HG03521 (cell line): ENCODE data around the gene CENPQ.
"Not testable (repeated sequence)": the region's sequence is repeated elsewhere in the genome, so short reads cannot be mapped to it uniquely, and the experiment has no call there.

Source experiments
- ATAC-seq: cut with Tn5 transposase; IDR thresholded peaks from one replicate; pipeline ENCODE4 v1.9.1; 2021; ENCODE audit warnings: mild to moderate bottlenecking, moderate library complexity; ENCODE audit not compliant: unreplicated experiment

CENPQ gene, protein sequence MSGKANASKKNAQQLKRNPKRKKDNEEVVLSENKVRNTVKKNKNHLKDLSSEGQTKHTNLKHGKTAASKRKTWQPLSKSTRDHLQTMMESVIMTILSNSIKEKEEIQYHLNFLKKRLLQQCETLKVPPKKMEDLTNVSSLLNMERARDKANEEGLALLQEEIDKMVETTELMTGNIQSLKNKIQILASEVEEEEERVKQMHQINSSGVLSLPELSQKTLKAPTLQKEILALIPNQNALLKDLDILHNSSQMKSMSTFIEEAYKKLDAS

DNA sequence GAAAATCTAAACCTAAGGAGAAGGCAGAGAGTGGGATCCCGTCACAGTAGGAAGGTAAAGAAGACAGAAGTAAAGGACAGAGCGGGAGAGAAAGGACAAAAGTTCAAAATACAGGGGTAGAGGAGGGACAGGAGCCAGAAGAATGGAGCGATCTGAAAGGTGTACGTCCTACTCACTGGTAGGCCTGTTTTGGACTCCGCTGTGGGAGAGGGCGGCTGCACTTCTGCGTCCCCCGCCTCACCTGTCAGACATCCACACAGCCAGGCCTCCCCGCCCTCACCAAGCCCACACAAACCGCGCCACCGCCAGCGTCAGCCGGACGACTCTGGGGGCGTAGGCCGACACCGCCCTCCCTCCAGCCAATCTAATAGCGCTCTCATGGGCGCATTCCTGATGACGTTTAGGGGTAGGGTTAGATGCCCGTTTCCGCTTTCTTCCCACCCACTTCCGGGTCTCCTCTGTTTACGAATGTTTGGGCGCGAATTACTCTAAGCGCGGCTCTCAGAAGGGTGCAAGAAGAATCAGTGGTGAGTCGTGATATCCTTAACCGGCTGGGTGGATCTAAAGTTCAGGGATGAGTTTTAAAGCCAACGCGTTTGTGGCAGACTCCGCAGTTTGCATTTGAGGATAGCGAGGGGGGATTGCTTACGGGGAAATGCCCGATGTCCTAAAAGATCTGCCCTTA, at the start of gene CENPQ, which contains the start of gene MMUT:
TSS of gene CENPQ (plus strand) at position 444 of the 685 bp plus-strand sequence. CDS start 6,807 bp downstream, outside the sequence.
TSS of gene MMUT (minus strand) at position 327 of the 685 bp plus-strand sequence. CDS start 3,787 bp downstream, outside the sequence.
- peak; percentile 99 for ATAC-seq

DNA sequence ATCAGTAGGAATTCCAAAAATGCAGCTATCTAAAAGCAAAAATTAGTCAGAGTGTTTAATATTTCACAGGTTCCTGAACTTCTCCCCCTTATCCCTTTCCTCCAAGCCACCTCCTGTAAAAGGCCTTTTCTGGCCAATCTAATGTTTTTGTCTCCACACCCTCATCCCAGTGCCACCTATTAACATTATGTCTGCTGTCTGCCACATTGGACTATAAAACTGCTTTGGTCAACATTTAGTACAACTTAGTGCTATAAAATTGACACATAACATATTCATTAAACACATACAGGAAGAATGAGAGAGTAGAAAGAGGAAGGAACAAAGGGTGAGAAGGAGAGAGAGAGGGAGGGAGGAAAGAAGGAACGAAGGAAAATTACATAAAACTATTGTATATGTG, 47.8 kb upstream of the CENPQ start:
- no peak for ATAC-seq

DNA sequence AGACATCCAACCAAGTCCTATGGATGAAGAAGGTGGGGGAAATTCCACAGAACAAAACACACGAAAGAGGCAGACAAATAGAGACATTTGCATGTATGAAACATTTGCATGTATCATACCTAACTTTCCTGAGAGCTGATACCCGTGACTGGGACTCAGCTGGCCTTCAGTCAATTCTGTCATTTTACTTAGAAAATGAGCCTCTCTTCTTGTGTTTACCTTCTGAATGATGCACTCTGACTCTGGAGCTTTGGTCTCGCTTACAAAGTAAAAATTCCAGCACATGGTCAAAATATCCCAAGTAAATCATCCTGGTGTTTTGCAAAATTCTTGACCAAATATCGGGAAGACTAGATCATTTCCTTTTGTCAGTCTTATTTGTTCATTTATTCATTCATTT, 47.0 kb upstream of the CENPQ start:
- no peak for ATAC-seq

DNA sequence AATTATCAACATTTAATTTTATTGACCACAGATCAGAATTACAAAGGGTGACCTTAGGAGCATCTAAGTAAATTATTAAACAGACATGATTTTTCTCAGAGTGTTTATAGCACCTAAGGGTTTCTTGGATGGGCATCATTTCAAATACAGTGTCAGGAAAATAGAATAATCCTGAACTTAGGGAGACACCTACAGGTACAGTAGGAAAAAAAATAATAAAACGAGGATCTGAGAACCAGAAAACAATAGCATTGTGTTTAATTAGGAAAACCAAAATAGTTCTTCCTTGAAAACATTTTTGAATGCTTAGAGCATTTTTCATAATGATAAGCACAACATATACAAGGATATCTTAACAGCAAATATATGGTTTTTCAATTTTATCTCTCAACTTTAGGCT, 39.4 kb upstream of the CENPQ start:
- ATAC-seq: no peak

DNA sequence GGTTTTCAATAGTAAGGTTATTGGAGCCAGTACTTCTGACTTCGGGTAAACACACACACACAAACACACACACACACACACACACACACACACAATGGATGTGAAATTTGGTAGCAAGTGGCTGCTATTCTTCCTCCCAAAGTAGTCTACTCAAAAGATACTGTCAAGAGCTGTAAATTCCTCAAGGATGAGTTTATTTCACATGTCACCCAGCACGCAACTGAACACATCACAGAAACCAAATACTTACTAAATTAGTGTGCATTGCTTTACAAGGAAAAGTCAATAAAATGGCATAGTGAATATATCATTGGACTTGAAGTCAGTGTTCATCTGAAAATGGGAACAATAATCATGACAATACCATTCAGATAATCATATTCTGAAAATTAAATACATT, 33.0 kb upstream of the CENPQ start:
- ATAC-seq: no peak

DNA sequence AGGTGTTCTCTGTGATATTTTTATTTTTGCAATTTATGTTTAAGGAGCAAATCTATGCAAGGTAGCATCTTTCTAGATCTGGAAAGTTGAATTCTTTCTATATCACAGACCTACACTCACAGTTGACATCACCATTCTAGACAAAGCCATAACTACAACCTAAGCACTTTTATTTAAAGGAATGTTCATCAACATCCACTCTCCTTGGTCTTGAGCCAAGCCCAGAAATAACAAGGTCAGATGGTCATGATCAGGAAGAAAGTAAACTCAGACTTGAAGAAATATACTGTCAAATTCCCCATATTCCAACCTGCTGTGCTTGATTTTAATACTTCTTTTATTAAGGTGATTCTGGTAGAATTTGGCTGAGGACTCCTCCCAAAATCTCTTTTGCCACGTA, 32.3 kb upstream of the CENPQ start:
- no peak for ATAC-seq

DNA sequence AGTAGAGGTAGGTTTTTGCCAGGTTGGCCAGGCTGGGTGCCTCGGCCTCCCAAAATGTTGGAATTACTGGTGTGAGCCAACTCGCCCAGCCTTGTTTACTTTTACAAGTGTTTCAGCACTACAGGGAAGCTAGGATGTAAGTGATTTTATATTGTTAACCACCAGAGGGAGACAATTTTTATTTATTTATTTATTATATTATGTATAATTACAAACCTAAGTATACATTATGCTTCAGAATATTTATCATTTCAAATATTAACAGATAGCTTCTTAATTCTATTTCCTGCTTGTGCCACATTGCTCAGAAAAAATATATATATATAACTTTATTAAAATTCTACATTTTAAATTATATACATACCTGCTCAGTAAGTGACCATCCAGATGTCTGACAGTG, 9.9 kb upstream of the CENPQ start:
- no peak for ATAC-seq

DNA sequence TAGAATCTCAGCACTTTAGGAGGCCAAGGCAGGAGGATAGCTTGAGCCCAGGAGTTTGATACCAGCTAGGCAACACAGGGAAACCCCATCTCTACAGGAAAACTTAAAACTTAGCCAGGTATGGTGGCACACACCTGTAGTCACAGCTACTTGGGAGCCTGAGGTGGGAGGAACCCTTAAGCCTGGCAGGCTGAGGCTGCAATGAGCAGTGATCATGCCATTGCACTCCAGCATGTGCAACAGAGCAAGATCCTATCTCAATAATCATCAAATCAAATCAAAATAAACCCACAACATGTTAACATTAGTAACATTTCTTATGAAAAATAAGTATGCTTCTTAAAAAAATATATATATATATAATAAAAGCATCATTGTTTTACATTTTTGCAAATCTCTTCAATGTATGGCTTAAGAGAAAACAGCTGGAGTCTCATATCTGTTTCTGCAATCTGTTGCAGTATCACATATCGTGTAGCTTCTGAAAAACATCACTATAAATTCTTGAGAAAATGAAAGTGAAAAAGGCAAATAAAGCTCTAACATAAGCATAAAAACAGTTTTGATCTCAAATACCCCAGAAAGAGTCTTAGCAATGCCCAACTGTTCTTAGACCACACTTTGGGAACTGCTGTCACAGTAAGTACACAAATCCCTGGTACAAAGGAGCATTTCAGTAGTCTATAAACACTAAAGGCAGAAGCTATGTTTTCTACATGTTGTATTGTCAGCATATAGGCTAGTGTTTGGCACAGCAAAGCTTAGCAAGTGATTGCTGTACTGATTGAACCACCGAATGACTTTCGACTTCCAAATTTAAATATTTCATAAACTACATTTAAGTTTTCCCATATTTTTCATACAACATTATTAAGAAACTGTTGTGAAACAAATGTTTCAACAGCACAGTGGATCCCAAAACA, 8.1 kb upstream of the CENPQ start:
- ATAC-seq: peak; percentile 63

DNA sequence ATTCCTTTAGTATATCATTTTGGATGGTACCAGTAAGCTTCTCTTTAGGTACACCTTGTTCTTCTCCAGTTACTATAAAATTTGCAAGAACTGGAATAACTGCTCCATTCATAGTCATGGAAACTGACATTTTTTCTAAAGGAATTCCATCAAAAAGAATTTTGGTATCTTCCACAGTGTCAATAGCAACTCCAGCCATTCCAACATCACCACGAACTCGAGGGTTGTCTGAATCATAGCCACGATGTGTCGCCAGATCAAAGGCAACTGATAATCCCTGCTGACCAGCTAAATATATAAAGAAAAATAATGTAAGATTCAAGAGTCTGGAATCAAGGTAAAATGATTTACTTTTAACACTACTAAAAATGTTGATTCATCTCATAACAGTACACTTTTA, 5.4 kb upstream of the CENPQ start:
- no peak for ATAC-seq

DNA sequence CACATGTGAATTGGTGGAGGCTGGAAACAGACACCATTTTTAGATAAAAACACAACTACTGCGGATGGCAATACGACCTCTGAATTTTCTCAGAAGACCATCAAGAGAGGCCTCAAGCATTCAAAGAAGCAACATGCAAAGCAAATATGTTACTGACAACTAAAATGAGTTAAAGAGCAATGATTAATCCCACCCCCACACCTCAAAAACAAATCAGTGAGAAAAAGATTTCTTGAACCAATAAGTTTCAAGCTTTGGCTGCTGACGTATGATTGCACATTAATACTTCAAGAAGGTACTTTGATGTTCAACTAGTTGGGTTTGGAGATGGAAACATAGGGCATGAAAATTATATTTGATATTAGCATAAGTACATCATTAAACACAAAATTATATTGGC, 1.1 kb upstream of the CENPQ start:
- no peak for ATAC-seq

DNA sequence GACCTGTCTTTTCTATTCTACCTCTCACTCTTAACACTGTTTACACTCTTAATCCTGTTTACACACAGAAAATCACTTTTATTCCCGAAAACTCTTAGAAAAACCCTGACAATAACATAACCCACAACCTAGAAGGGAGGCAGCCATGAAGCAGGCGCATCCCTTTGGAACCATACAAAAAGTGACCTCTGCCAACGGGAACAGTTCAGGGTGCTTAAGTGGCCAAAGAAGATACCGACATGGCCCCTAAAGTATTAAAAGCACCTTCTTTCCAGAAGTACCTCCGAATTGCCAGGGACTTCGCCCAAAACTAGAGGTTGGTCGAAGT, 607 bp upstream of the CENPQ start:
- ATAC-seq: peak; percentile 5

DNA sequence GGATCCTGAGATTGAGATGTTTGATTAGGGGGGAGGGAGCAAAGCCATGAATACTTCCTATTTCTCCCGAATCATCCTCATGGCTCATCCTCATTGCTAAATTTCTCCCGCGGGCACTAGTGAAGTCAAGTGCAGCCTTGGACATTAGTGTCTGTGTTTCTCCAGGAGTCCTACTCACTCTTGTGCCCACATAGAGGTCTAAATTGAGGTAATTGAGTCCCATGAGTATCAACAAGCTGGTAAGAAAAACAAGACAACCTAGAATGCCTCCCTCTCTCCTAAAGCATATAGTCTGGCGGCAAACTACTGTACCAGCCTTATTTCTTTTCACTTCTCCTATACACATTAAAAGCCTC, 420 bp downstream of the CENPQ start:
- ATAC-seq: peak; percentile 1

DNA sequence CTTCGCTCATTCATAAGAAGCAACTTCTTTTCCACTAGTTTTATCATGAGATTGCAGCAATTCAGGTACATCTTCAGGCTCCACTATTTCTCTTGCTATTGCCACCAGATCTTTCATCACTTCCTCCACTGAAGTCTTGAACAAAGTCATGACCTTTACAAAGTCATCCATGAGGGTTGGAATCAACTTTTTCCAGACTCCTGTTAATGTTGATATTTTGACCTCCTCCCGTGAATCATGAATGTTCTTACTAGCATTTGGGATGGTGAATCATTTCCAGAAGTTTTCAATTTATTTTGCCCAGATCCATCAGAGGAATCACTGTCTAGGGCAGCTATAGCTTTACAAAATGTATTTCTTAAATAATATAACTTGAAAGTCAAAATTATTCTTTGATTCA, 1.5 kb downstream of the CENPQ start:
- no peak for ATAC-seq

DNA sequence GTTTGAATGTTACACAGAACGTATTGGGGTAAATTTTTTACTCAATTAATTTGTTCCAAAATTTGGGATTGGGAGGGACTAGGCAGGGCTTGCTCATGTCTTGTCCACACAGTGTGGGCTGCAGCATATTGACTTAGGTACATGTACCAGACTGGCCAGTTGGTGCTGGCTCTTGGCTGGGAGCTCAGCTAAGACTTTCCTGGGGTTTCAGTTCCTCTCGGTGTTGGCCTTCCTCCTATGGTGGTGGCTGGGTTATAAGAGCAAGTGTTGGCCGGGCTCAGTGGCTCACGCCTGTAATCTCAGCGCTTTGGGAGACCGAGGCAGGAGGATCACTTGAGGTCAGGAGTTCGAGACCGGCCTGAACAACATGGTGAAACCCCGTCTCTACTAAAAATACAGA, 4.9 kb downstream of the CENPQ start:
- ATAC-seq: no peak

DNA sequence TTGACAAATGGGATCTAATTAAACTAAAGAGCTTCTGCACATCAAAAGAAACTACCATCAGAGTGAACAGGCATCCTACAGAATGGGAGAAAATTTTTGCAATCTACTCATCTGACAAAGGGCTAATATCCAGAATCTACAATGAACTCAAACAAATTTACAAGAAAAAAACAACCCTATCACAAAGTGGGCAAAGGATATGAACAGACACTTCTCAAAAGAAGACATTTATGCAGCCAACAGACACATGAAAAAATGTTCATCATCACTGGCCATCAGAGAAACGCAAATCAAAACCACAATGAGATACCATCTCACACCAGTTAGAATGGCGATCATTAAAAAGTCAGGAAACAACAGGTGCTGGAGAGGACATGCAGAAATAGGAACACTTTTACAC, 13.4 kb downstream of the CENPQ start:
- not testable (repeated sequence) for ATAC-seq

DNA sequence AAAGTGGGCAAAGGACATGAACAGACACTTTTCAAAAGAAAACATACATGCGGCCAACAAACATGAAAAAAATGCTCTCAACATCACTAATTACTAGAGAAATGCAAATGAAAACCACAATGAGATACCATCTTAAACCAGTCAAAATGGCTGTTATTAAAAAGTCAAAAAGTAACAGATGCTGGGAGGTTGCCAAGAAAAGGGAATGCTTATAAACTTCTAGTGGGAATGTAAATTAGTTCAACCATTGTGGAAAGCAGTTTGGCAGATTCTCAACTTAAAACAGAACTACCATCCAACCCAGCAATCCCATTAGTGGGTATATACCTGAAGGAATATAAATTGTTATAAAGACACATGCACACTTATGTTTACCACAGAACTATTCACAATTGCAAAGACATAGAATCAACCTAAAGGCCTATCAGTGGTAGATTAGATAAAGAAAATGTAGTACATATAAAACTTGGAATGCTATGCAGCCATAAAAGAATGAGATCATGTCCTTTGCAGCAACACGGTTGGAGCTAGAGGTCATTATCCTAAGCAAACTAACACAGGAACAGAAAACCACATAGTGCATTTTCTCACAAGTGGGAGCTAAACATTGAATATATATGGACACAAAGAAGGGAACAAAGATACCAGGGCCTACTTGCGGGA, 16.3 kb downstream of the CENPQ start:
- ATAC-seq: no peak

DNA sequence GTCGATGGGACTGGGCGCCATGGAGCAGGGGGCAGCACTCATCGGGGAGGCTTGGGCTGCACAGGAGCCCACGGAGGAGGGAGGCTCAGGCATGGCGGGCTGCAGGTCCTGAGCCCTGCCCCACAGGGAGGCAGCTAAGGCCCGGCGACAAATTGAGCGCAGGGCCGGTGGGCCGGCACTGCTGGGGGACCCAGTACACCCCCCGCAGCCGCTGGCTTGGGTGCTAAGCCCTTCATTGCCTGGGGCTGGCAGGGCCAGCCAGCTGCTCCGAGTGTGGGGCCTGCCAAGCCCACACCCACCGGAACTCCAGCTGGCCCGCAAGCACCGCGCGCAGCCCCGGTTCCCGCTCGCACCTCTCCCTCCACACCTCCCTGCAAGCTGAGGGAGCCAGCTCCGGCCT, 18.7 kb downstream of the CENPQ start:
- ATAC-seq: not testable (repeated sequence)

DNA sequence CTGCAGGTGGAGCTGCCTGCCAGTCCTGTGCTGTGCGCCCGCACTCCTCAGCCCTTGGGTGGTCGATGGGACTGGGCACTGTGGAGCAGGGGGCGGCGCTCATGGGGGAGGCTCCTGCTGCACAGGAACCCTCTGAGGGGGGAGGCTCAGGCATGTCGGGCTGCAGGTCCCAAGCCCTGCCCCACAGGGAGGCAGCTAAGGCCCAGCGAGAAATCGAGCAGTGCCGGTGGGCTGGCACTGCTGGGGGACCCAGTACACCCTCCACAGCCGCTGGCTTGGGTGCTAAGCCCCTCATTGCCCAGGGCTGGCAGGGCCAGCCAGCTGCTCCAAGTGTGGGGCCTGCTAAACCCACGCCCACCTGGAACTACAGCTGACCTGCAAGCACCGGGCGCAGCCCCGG, 20.2 kb downstream of the CENPQ start:
- ATAC-seq: not testable (repeated sequence)

DNA sequence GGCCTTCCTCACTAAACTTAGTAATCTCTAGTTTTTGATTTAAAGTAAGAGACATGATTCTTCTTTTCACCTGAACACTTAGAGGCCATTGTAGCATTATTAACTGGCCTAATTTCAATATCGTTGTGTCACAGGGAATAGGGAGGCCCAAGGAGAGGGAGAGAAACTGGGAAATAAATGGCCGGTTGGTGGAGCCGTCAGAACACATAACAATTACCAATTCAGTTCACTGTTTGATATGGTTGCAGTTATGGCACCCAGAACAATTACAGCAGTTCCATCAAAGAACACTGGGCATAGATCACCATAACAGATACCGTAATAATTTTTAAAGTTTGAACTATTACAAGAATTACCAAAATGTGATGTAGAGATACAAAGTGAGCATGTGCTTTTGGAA, 27.5 kb downstream of the CENPQ start:
- no peak for ATAC-seq

DNA sequence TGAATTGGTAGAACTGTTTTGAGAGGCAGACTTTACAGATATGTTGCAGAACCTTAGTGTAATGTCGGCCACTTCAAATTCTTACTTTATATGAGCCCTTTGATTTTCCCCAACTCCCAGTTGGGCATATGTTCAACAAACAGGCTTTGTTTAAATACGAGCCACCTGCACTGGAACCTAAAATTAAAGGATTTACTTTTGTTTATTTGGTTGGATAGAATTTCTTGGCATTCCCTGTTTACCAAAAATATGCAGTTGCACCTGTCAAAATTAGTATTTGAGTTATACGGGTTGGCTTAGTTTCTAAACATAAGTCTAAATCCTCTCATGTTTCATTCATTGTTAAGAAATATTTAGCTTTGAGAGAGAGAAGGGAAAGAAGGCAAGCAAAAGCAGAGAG, 34.1 kb downstream of the CENPQ start:
- ATAC-seq: no peak

DNA sequence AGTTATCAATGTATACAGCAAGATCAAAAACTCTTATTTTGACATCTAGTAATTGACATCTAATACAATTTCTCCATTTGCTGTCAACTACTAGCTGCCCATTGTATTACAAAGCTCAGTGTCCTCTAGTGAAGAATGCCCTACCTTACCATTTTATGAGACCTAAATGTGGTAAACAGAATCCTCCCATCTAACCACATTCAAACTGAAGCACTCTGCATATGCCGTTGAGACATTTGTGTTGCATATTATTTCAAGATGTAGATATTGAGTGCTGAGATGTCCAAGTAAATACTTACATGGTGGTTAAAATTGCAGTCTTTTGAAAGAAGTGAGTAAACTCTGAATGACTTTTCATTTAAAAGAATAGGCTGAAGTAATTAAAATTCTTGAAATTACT, 36.0 kb downstream of the CENPQ start:
- no peak for ATAC-seq
